ENCODE results near the gene REN.

REN gene

GRCh38 chr1:204191456-204191855 is 25.3 kb upstream of the REN start:
- no peaks in the 10 kb centered on the region for H3K36me3 ChIP-seq (ENCODE audit: control insufficient read depth in 1 of 2, insufficient read depth in 2 of 2, low read length in 2 of 2)
- peaks cover 5 to 6% of the 10 kb centered on the region in 2 donors for H3K27me3 ChIP-seq (ENCODE audit: control insufficient read depth in 1 of 2, insufficient read depth in 2 of 2, low read length in 2 of 2)
- H3K9me3 ChIP-seq (ENCODE audit: control insufficient read depth in 1 of 2, low read length in 2 of 2): no peaks in the 10 kb centered on the region
- no peak overlapping the region for H3K27ac ChIP-seq (ENCODE audit: low read depth, low read length)
- H3K9ac ChIP-seq (ENCODE audit: low read depth in 1 of 2, low read length in 2 of 2): peak overlapping the region in 1 of 2 donors; percentile 27
- H3K4me3 ChIP-seq (ENCODE audit: low read depth in 1 of 2, low read length in 2 of 2): no peak overlapping the region
- peaks cover 18 to 48% of the 10 kb centered on the region in 2 donors for H3K4me1 ChIP-seq (ENCODE audit: control insufficient read depth in 1 of 2, insufficient read depth in 2 of 2, low read length in 2 of 2)

- peak overlapping the region in 1 of 2 donors; percentile 15 for H3K4me3 ChIP-seq (ENCODE audit: low read depth in 1 of 2, low read length in 2 of 2)
- no peaks in the 10 kb centered on the region for H3K9me3 ChIP-seq (ENCODE audit: control insufficient read depth in 1 of 2, low read length in 2 of 2)
- peak overlapping the region in 1 of 2 donors; percentile 45 for H3K9ac ChIP-seq (ENCODE audit: low read depth in 1 of 2, low read length in 2 of 2)
- peaks cover 5 to 6% of the 10 kb centered on the region in 2 donors for H3K27me3 ChIP-seq (ENCODE audit: control insufficient read depth in 1 of 2, insufficient read depth in 2 of 2, low read length in 2 of 2)
- no peaks in the 10 kb centered on the region for H3K36me3 ChIP-seq (ENCODE audit: control insufficient read depth in 1 of 2, insufficient read depth in 2 of 2, low read length in 2 of 2)
- peaks cover 18 to 48% of the 10 kb centered on the region in 2 donors for H3K4me1 ChIP-seq (ENCODE audit: control insufficient read depth in 1 of 2, insufficient read depth in 2 of 2, low read length in 2 of 2)
- no peak overlapping the region for H3K27ac ChIP-seq (ENCODE audit: low read depth, low read length)
Measured at GRCh38 chr1:204190212-204191211, 24.4 kb upstream of the REN start.

DNA sequence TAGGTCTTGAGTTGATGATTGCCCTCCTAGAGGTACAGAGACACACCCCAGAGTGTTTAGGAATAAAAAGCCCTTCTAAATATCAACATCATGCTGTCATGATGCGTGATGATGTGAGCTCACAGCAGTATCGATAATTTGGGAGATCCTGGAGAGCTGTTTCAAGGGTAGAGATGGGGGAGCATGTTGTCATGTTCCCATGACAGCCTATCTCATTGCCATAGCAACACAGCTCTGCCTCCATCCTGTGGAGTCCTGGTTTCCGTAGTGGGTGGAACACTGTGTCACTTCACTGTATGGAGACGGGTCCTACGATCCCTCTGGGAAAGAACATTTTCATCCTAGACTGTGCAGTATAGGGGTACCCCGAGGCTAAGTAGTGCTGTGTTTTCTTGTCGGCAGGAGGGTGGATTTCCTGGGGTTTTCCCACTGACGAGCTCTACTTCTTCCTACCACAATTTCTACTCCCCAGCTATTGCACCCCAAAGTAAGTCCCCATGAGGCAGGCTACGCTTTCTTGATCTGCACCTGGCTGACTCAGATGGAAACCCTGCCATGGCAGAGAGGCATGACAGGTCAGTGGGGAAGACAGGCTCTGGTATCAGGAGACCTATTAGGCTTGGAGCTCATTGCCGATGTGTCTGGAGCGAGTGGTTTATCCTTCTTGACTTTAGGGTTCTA is 23.0 kb upstream of the REN start:
- Histone ChIP-seq H3K9ac (ENCODE audit: low read depth in 1 of 2, low read length in 2 of 2) (no peak overlapping the region), H3K4me1 (ENCODE audit: control insufficient read depth in 1 of 2, insufficient read depth in 2 of 2, low read length in 2 of 2) (peaks cover 11 to 41% of the 10 kb centered on the region in 2 donors), H3K9me3 (ENCODE audit: control insufficient read depth in 1 of 2, low read length in 2 of 2) (no peaks in the 10 kb centered on the region), H3K4me3 (ENCODE audit: low read depth in 1 of 2, low read length in 2 of 2) (no peak overlapping the region), H3K27me3 (ENCODE audit: control insufficient read depth in 1 of 2, insufficient read depth in 2 of 2, low read length in 2 of 2) (peaks cover 5 to 6% of the 10 kb centered on the region in 2 donors), H3K27ac (ENCODE audit: low read depth, low read length) (no peak overlapping the region), H3K36me3 (ENCODE audit: control insufficient read depth in 1 of 2, insufficient read depth in 2 of 2, low read length in 2 of 2) (no peaks in the 10 kb centered on the region)

GRCh38 chr1:204186597-204186996 is 20.5 kb upstream of the REN start:
- Histone ChIP-seq H3K9ac (ENCODE audit: low read depth in 1 of 2, low read length in 2 of 2) (no peak overlapping the region), H3K9me3 (ENCODE audit: control insufficient read depth in 1 of 2, low read length in 2 of 2) (no peaks in the 10 kb centered on the region), H3K27me3 (ENCODE audit: control insufficient read depth in 1 of 2, insufficient read depth in 2 of 2, low read length in 2 of 2) (peaks cover 5 to 6% of the 10 kb centered on the region in 2 donors), H3K4me3 (ENCODE audit: low read depth in 1 of 2, low read length in 2 of 2) (no peak overlapping the region), H3K36me3 (ENCODE audit: control insufficient read depth in 1 of 2, insufficient read depth in 2 of 2, low read length in 2 of 2) (no peaks in the 10 kb centered on the region), H3K27ac (ENCODE audit: low read depth, low read length) (no peak overlapping the region), H3K4me1 (ENCODE audit: control insufficient read depth in 1 of 2, insufficient read depth in 2 of 2, low read length in 2 of 2) (peaks cover 0 to 20% of the 10 kb centered on the region in 2 donors)

GRCh38 chr1:204181116-204181515 is 15.0 kb upstream of the REN start:
- no peaks in the 10 kb centered on the region for H3K36me3 ChIP-seq (ENCODE audit: control insufficient read depth in 1 of 2, insufficient read depth in 2 of 2, low read length in 2 of 2)
- H3K9ac ChIP-seq (ENCODE audit: low read depth in 1 of 2, low read length in 2 of 2): no peak overlapping the region
- H3K27me3 ChIP-seq (ENCODE audit: control insufficient read depth in 1 of 2, insufficient read depth in 2 of 2, low read length in 2 of 2): peaks cover 0 to 4% of the 10 kb centered on the region in 2 donors
- H3K9me3 ChIP-seq (ENCODE audit: control insufficient read depth in 1 of 2, low read length in 2 of 2): no peaks in the 10 kb centered on the region
- H3K27ac ChIP-seq (ENCODE audit: low read depth, low read length): no peak overlapping the region
- no peak overlapping the region for H3K4me3 ChIP-seq (ENCODE audit: low read depth in 1 of 2, low read length in 2 of 2)
- H3K4me1 ChIP-seq (ENCODE audit: control insufficient read depth in 1 of 2, insufficient read depth in 2 of 2, low read length in 2 of 2): peaks cover 6 to 7% of the 10 kb centered on the region in 2 donors

DNA sequence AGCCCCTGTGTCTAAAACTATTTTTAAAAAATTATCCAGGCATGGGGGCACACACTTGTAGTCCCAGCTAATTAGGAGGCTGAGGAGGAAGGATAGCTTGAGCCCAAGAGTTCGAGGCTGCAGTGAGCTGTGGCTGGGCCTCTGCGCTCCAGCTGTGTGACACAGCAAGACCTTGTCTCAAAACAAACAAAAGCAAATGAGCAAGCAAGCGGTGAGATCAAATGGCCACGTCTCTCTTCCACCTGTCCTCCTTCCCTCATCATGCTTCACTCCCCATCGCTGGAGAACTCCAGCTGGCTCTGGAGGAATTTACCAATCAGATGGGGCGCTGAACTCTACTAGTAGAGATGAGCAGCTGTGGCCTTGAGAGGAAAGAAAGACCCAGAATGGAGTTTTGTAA is 14.0 kb upstream of the REN start:
- Histone ChIP-seq H3K9ac (ENCODE audit: low read depth in 1 of 2, low read length in 2 of 2) (no peak overlapping the region), H3K9me3 (ENCODE audit: control insufficient read depth in 1 of 2, low read length in 2 of 2) (no peaks in the 10 kb centered on the region), H3K4me3 (ENCODE audit: low read depth in 1 of 2, low read length in 2 of 2) (no peak overlapping the region), H3K27me3 (ENCODE audit: control insufficient read depth in 1 of 2, insufficient read depth in 2 of 2, low read length in 2 of 2) (peaks cover 0 to 4% of the 10 kb centered on the region in 2 donors), H3K27ac (ENCODE audit: low read depth, low read length) (no peak overlapping the region), H3K4me1 (ENCODE audit: control insufficient read depth in 1 of 2, insufficient read depth in 2 of 2, low read length in 2 of 2) (peaks cover 6 to 7% of the 10 kb centered on the region in 2 donors), H3K36me3 (ENCODE audit: control insufficient read depth in 1 of 2, insufficient read depth in 2 of 2, low read length in 2 of 2) (no peaks in the 10 kb centered on the region)

GRCh38 chr1:204178487-204179281 is 12.5 kb upstream of the REN start:
- H3K4me3 ChIP-seq (ENCODE audit: low read depth in 1 of 2, low read length in 2 of 2): no peak overlapping the region
- no peak overlapping the region for H3K9ac ChIP-seq (ENCODE audit: low read depth in 1 of 2, low read length in 2 of 2)
- H3K27me3 ChIP-seq (ENCODE audit: control insufficient read depth in 1 of 2, insufficient read depth in 2 of 2, low read length in 2 of 2): peaks cover 0 to 4% of the 10 kb centered on the region in 2 donors
- H3K9me3 ChIP-seq (ENCODE audit: control insufficient read depth in 1 of 2, low read length in 2 of 2): no peaks in the 10 kb centered on the region
- no peaks in the 10 kb centered on the region for H3K36me3 ChIP-seq (ENCODE audit: control insufficient read depth in 1 of 2, insufficient read depth in 2 of 2, low read length in 2 of 2)
- H3K4me1 ChIP-seq (ENCODE audit: control insufficient read depth in 1 of 2, insufficient read depth in 2 of 2, low read length in 2 of 2): peaks cover 6 to 7% of the 10 kb centered on the region in 2 donors
- no peak overlapping the region for H3K27ac ChIP-seq (ENCODE audit: low read depth, low read length)

- H3K27ac ChIP-seq (ENCODE audit: low read depth, low read length): no peak overlapping the region
- no peak overlapping the region for H3K9ac ChIP-seq (ENCODE audit: low read depth in 1 of 2, low read length in 2 of 2)
- H3K36me3 ChIP-seq (ENCODE audit: control insufficient read depth in 1 of 2, insufficient read depth in 2 of 2, low read length in 2 of 2): no peaks in the 10 kb centered on the region
- peaks cover 0 to 4% of the 10 kb centered on the region in 2 donors for H3K27me3 ChIP-seq (ENCODE audit: control insufficient read depth in 1 of 2, insufficient read depth in 2 of 2, low read length in 2 of 2)
- H3K9me3 ChIP-seq (ENCODE audit: control insufficient read depth in 1 of 2, low read length in 2 of 2): no peaks in the 10 kb centered on the region
- no peak overlapping the region for H3K4me3 ChIP-seq (ENCODE audit: low read depth in 1 of 2, low read length in 2 of 2)
- peaks cover 6 to 7% of the 10 kb centered on the region in 2 donors for H3K4me1 ChIP-seq (ENCODE audit: control insufficient read depth in 1 of 2, insufficient read depth in 2 of 2, low read length in 2 of 2)
Measured at GRCh38 chr1:204177133-204177532, 11.0 kb upstream of the REN start.

DNA sequence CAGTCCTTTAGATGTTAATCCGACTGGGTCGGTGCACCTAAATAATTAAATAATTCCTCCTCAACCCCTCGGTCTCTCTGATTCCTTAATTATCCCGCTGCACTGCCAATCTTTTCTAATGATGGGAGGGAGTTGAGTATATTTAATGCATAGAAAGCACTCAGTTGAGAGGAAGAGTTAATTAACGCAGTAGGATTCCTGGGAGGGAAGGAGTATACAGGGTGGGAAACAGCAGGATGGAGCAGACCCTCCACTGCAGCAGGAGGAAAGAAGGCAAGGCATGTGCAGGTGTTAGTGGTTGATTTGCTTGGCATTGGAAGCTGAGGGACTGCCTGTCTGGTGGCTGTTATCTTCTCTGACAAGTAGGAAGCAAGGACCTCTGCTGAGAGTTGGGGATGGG is 9.9 kb upstream of the REN start:
- H3K9me3 ChIP-seq (ENCODE audit: control insufficient read depth in 1 of 2, low read length in 2 of 2): no peaks in the 10 kb centered on the region
- peaks cover 6 to 7% of the 10 kb centered on the region in 2 donors for H3K4me1 ChIP-seq (ENCODE audit: control insufficient read depth in 1 of 2, insufficient read depth in 2 of 2, low read length in 2 of 2)
- H3K27ac ChIP-seq (ENCODE audit: low read depth, low read length): no peak overlapping the region
- no peak overlapping the region for H3K4me3 ChIP-seq (ENCODE audit: low read depth in 1 of 2, low read length in 2 of 2)
- no peaks in the 10 kb centered on the region for H3K36me3 ChIP-seq (ENCODE audit: control insufficient read depth in 1 of 2, insufficient read depth in 2 of 2, low read length in 2 of 2)
- no peak overlapping the region for H3K9ac ChIP-seq (ENCODE audit: low read depth in 1 of 2, low read length in 2 of 2)
- peaks cover 0 to 4% of the 10 kb centered on the region in 2 donors for H3K27me3 ChIP-seq (ENCODE audit: control insufficient read depth in 1 of 2, insufficient read depth in 2 of 2, low read length in 2 of 2)
